ENCODE data around the gene CCDC183.
"Not testable (repeated sequence)": the region's sequence is repeated elsewhere in the genome, so short reads cannot be mapped to it uniquely, and the experiment has no call there.

The CCDC183 gene

DNA sequence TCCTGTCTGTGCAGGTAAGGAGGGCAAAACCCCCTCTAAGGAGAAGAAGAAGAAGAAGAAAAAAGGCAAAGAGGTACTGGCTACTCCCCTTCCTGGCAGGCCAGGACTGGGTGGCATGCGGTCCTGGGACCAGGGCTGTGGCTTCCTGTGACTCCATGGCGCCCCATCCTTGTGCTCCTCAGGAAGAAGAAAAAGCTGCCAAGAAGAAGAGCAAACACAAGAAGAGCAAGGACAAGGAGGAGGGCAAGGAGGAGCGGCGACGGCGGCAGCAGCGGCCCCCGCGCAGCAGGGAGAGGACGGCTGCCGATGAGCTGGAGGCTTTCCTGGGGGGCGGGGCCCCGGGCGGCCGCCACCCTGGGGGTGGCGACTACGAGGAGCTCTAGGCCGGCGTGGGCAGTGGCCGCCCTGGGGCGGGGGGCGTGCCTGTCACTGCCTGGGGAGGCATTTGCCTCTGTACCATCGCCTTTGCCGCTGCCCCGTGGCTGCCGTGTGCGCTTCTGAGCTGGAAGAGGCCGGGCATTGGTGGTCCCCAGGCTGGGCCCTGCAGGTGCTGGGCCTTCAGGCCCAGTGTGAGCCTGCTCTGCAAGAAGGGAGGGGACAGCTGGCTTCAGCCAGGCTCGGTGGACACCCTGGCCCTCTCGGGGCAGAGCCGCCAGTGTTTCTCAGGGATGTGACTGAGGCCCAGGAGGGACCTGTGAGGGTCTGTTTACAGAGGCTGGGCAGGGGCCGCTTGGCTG, 44.2 kb downstream of the CCDC183 start:
- no peak for FAIRE-seq

DNA sequence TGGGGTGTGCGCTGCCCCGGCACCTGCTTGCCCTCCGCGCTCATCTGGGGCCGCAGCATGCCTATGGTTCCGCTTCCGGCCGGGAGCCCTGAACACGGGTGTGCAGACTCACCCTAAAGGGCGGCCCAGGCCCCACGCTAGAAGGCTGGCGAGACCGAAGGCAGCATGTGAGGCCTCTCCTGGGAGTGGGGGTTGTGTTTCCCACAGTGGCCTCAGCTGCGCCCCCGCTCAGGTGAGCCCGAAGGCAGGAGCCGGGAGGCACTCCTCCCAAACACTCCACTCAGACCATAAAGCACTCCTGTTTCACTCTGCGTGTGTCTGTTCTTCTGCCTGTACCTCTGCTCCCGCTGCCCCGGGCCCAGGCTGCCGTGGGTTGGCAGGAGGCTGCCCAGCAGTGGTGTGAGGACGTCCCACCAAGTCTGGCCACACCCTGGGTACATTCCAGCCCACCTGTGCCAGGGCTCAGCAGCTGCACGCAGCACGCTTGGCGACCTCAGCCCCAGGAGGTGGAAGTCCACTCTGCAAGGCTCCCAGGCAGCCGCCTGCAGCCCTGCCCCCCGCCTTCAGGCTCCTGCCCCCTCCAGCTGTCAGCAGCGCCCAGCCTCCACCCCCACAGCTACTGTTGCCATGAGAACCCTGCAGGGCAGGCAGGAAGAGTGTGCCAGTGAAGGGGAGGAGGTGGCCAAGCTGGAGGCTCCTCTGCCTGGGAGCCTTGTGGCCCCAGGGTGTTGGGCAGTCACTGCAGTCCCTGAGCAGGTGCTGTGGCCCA, 44.9 kb downstream of the CCDC183 start:
- no peak for FAIRE-seq

DNA sequence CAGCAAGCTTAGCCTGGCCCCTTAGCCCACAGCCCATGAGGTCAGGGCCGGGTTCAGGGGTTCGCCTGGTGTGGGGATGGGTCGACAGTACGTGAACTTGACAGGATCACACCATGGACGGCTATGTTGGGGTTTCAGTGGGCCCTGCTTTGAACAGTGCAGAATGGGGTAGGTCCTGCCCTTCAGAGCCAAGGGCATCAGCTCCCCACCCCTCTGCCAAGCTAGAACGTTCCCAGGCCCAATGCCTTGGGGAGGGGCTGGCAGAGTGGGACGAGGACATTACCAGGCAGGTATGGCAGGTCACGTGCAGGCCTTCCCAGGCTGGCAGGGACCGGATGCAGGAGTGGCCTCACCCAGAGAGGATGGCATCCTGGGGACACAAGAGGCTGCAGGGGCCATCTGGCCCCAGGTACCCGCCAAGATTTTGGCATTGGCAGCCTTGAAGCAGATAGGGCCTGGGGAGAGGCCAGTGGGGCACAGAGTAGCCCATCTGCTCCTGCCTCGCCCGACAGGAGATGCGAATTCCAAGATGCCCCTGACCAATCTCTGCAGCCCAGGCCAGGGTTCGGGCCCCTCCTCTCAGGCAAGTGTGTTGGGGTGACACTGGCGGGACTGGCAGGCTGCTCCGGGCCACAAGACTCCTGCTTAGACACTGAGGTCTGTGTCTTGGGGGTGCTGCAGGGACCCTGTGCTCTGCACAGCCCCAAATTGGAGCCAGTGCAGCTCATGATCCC, 45.7 kb downstream of the CCDC183 start:
- FAIRE-seq: not testable (repeated sequence)

DNA sequence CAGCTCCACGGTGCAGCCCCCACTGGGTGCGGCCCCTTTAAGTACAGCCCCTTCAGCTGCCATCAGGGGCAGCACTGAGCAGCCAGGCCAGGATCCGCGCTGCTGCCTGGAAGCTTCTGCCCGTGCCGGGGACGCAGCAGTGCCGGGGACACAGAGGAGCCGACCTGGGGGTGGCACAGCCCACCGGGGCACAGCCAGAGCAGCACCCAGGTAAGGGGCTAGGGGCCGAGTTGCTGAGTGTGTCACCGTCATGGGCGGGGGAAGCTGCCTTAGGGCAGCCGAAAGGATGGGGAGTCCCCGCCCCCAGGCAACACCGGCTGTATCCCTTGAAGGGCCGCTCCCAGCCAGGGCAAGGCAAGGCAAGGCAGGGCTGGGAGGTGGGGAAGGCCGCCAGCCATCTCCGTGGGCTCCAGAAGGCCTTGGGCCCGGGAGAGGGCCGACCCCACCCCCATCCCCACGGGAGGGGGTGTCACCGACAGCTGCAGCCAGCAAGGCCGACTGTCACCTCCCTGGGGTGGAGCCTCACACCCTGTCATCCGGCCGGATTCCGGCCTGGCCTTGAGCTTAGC, 46.3 kb downstream of the CCDC183 start, which contains the start of gene AJM1:
AJM1 (plus strand) TSS at position 99 of the 569 bp plus-strand sequence. CDS start 1,937 bp downstream, outside the sequence.
- FAIRE-seq: not testable (repeated sequence)

DNA sequence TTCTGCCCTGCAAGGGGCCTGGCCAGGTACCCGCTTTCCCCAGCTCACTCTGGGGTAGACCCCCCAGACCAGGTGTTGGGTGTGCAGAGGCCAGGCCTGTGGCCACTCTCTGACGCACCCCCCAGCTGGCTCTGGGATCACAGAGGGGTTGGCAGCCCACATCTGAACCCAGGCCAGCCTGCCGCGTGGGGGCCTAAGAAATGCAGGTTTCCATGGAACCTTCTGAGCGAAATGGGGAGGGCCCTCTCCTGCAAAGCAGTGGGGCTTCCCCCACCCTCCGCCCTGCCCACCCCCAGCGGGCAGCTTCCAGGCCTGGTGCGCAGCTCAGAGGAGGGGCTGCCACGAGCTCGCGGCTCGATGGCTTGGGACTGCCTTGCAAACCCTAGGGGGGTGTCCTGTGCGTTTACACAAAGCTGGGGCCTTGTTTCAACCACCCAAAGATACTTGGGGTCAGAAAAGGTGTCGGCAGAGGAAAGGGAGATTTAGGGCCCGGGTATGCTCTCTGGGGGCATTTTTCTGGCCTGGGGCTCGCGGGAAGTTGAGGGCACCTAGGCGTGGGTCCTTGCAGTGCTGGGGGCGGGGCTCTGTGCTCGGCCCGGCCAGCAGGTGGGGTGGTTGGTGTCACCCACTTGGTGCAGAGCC, 47.1 kb downstream of the CCDC183 start:
- not testable (repeated sequence) for FAIRE-seq

DNA sequence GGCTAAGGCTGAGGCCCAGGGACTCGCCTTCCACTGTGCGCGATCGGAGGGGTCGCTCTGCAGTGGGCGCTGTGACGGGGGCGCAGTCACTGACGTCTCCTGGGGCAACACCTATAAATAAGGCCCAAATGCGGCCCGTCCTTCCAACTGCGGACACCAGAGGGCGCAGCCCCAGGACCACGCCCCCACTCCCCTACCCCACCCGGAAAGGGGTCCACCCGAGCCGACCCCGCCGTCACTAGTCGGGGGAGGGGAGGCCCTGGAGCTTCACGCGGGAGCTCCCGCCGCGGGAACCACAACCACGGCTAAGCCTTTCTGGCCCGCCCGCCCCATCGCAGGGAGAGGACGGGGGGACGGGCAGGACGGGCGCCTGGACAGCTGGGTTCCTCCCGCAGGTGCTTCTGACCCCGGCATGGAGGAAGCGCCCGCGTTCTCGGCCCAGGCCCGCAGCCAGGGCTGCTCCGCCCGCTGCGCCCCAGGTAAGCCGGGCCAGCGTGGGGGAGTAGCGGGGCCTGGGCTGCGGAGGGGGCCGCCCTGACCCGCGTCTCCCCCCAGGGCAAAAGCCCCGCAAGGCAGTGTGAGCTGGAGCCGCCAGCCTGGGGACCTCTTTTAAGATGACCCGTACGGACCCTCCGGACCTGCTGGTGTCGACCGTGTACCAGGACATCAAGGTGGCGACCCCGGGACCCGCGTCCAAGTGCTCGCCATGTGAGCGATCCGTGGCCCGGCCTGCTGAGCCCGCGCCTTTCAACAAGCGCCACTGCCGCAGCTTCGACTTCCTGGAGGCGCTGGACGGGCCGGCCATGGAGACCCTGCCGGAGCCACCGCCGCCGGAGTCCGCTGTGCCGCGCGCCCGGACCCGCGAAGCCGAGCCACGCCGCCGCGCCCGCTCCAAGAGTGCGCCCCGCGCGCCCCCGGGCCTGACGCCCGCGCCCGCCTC, 47.9 kb downstream of the CCDC183 start:
- FAIRE-seq: not testable (repeated sequence)

DNA sequence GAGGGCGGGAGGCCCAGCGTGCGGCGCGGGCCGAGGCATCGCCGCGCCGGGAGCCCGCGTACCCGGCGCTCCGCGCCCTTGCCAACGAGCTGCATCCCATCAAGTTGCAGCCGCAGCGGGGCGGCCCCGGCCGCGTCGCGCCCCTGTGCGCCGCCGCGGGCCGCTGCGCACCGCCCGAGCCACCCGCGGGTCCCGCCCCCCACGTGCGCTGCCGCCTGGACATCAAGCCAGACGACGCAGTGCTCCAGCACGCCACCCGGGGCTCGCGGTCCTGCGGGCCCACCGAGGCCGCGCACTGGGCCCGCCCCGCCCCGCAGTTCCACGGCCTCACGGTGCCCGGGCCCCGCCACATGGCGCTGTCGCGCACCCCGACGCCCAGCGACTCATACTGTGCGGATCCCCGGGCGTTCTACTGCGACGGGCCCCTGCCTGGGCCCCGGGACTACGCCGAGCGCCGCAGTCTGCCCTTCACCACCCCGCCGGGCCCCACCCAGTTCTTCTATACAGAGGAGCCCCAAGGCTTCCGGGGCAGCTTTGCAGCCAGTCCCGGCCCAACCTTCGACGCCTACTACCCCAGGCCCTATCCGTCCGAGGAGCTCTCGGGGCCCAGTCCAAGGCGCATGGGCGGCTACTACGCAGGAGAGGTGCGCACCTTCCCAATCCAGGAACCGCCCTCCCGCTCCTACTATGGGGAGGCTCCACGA, 48.8 kb downstream of the CCDC183 start:
- FAIRE-seq: no peak

DNA sequence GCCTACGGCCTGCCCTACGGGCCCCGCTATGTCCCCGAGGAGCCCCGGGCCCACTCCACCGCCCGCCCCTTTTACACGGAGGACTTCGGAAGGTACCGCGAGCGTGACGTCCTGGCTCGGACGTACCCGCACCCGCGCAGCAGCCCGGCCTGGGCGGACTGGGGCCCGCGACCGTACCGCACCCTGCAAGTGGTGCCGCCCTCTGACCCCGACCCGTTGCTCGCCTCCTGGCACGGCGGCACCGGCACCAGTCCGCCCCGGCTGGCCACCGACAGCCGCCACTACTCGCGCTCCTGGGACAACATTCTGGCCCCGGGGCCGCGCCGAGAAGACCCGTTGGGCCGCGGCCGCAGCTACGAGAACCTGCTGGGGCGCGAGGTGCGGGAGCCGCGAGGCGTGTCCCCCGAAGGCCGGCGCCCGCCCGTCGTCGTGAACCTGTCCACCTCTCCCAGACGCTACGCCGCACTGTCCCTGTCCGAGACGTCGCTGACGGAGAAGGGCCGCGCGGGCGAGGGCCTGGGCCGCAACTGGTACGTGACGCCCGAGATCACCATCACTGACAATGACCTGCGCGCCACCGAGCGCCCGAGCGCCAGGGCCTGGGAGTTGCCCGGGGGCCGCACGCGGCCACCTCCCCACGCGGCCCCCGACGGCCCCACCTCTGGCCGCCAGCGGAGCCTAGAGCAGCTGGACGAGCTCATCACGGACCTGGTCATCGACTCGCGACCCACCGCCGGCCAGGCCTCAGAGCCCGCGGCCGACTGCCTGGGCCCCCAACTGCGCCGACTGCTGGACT, 49.5 kb downstream of the CCDC183 start:
- no peak for FAIRE-seq

DNA sequence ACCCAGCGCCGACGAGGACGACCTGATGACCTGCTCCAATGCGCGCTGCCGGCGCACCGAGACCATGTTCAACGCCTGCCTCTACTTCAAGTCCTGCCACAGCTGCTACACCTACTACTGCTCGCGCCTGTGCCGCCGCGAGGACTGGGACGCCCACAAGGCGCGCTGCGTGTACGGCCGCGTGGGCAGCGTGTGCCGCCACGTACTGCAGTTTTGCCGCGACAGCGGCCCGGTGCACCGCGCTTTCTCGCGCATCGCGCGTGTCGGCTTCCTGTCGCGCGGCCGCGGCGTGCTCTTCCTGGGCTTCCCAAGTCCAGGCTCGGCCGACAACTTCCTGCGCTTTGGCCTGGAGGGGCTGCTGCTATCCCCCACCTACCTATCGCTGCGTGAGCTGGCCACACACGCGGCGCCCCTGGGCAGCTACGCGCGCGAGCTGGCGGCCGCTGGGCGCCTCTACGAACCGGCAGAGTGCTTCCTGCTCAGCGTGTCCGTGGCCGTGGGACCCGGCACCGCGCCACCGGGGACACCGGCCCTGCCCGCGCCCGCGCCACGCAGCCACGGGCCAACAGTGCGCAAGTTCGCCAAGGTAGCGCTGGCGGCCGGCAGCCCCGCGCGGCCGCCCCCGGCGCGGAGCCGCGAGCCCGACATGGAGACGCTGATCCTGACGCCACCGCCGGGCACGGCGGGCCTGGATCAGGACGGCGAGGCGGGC, 50.4 kb downstream of the CCDC183 start:
- FAIRE-seq: no peak

DNA sequence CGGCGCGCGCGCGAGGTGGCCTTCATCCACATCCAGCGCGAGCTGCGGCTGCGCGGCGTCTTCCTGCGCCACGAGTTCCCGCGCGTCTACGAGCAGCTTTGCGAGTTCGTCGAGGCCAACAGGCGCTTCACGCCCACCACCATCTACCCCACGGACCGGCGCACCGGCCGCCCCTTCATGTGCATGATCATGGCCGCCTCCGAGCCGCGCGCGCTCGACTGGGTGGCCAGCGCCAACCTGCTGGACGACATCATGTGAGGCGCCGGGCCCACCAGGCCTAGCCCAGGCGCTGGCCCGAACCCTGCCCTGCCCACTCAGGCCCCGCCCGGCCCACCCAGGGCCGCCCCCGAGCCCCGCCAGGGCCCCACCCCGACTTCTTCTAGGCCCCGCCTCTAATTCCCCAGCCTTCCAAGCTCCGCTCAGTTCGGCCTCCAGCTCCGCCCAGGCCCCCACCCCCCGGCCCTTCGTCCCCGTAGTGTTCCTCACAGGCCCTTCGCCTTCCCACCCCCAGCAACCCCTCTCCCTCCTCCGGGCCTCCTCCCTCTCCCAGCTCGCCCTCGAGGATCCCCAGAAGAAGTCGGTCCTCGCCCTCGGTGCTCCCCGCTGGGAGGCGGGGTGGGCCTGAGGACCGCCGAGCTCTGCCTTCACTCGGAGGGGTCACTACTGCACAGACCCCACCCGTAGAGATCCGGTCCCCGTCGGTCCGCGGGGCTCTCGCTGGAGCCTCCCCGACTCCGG, 51.1 kb downstream of the CCDC183 start:
- no peak for FAIRE-seq

DNA sequence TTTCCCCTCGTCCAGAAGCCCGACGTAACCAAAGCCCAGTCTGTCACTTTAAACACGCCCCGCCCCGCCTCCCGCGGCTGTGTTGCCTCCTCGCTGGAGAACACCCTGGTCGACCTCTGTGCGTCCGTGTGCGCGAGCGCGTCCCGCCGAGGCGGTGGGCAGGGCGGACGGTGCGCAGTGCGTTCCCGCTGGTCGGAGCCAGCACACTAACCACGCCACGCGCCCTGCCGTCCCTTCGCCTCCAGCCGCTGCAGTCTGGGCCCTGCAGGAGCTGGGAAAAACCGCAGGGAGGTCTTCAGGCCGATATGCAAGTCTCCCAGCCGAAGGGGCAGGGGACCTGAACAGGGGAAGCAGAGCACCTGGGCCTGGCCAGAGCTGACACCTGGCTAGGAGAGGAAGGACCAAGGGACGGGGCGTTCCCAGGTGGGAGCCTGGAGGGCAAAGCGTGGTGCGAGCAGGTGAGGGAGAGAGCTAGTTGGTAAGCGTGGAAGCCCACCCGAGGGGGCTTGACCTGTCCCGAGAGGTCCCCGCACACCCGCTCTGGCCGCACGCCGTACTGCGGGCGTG, 51.8 kb downstream of the CCDC183 start:
- FAIRE-seq: no peak

DNA sequence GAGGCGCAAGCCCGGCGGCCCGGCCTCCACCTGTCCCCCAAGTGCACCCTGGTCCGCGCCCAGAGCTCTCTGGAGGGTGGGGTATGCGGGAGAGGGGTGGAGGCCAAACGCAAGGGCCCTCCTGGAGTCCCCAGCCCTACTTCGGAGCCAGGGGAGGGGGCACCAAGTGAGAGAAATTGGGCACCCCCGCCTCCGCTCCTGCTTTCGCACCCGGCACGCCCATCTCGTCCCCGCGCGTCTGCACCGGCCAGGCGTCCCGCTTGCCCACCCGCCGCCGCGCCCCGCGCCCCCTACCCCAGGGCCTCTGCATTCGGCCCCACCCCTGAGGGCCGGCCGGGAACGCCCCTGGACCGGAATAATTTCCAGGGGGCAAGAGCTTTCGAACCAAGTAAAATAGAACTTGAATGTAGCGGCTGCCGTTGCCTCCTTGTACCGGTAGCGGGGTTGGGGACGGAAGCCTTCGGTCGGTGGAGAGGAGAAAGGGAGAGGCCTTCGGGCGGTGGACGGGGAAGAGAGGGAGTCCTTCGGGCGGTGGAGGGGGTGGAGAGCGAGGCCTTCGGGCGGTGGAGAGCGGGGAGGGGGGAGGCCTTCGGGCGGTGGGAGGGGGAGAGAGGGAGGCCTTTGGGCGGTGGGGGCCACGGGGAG, 52.4 kb downstream of the CCDC183 start:
- no peak for FAIRE-seq

DNA sequence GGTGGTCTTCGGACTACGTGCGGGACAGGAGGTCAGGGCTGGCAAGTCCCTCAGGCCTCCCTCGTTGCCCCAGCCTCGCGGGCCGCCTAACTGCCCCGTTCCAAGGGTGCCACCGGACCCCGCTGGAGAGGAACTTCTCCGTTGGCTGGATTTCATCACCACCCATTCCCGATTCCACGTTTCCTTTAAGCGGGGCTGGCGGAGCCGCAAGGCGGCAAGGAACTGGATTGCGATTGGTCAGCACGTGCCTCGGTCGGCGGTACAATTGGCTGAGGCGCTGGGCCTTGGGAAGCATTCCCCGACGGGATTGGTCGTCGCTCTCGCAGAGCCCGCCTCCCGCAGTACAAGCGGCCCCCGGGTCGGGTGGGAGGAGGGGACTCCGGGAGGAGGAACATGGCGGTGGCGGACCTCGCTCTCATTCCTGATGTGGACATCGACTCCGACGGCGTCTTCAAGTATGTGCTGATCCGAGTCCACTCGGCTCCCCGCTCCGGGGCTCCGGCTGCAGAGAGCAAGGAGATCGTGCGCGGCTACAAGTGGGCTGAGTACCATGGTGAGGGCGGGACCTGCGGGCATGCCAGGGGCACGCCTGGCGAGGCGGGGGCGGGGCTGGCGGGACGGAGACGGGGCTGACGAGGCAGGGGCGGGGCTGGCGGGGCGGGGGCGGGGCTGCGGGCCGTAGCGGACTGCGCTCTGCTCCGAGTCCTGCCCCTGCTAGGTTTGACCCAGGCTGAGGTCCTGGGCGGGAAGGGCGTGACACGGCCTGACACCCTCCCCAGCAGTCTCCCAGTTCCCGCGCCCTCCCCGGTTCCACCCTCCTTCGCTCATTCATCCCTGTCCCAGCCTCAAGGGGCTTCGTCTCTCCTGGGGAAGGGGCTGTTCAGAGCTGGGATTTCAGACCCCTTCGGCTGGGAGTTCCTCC, 53.2 kb downstream of the CCDC183 start, which contains the start of gene PHPT1:
PHPT1 (plus strand) TSS at position 372 of the 922 bp plus-strand sequence; CDS start at position 394, 22 bp downstream.
- FAIRE-seq: peak; percentile 98

DNA sequence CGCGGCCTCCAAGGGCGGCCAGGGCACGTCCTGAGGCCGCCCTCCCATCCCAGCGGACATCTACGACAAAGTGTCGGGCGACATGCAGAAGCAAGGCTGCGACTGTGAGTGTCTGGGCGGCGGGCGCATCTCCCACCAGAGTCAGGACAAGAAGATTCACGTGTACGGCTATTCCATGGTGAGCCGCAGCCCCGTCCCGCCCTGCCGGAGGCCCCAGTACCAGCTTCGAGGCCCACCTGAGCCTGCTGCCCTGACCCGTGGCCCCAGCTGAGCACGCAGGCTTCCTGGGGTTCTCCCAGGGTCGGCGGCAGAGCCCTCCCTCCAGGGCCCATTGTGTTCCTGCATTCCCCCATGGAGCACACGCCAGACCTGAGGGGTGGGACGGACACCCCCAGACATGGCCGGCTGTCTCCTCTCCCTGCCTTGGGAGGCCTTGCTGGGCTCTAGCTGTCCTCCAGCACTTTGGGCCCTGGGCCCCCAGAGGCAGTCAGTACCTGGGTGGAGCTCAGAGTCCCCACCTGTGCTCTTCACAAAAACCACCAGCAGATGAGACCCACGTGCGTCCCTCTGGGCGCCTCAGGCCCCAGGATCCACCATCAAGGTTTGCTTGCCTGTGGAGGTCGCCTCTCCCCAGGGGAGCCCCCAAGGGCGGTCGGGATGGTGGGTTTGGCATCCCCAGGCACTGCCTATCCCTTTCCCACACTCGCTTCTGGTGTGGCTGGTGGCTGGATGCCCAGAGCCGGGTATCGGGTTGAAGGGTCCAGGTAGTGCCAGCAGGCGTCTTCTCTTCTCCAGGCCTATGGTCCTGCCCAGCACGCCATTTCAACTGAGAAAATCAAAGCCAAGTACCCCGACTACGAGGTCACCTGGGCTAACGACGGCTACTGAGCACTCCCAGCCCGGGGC, 54.1 kb downstream of the CCDC183 start:
- FAIRE-seq: no peak
